NCI-H2196 (cell line): ENCODE measurements around the gene C12orf43.

Source experiments
- DNase-seq: peaks from one replicate; lab custom pipeline; 2025; ENCODE audit not compliant: unreplicated experiment; lab: John Stamatoyannopoulos, UW

The C12orf43 gene

DNA sequence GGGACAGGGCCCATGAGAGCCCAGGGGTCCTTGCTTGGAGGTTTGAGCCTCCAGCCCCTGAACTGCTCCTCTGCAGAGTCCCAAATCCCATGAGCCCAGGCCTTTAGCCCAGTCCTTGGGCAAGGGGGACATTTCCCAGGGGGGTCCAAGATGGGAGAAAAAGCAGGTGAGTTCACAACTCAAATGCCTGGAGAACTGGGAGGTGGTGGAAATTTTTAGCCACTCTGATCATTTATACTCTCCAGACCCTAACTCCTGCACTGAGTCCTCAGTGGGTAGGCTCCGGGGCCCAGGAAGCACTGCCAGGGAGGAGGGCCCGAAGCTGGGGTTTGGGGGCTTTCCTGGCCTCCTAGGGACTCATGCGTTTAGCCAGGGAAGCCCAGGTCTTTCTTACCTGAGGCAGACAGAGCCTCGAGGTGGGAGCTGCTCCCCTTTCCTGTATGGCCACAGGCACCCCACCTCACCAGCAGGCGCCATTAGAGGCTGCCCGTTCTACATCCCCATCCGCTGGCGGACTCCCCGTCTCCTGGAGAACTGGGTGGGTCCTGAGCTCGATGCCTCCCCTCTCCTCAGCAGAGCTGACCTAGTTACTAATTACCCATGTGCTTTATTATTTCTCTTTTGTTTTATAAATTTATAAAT is 36.9 kb downstream of the C12orf43 start:
- no peak for DNase-seq

DNA sequence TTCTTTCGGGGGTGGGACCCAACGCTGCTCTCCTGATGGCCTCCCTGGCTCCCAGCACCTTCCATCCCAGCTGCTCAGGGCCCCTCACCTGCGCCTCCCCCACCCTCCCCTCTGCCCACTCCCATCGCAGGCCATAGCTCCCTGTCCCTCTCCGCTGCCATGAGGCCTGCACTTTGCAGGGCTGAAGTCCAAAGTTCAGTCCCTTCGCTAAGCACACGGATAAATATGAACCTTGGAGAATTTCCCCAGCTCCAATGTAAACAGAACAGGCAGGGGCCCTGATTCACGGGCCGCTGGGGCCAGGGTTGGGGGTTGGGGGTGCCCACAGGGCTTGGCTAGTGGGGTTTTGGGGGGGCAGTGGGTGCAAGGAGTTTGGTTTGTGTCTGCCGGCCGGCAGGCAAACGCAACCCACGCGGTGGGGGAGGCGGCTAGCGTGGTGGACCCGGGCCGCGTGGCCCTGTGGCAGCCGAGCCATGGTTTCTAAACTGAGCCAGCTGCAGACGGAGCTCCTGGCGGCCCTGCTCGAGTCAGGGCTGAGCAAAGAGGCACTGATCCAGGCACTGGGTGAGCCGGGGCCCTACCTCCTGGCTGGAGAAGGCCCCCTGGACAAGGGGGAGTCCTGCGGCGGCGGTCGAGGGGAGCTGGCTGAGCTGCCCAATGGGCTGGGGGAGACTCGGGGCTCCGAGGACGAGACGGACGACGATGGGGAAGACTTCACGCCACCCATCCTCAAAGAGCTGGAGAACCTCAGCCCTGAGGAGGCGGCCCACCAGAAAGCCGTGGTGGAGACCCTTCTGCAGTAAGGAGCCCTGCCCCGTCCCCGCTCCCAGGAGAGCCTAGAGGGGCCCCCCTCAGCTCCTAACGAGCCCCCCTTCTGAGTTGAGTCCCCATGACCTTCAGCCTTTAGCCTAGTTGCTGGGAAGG is 37.7 kb downstream of the C12orf43 start, which contains the start of gene HNF1A:
Gene HNF1A, plus strand, starts transcription at position 248 of the 924 bp plus-strand sequence. Its CDS starts 226 bp downstream, at position 474.
- no peak for DNase-seq

DNA sequence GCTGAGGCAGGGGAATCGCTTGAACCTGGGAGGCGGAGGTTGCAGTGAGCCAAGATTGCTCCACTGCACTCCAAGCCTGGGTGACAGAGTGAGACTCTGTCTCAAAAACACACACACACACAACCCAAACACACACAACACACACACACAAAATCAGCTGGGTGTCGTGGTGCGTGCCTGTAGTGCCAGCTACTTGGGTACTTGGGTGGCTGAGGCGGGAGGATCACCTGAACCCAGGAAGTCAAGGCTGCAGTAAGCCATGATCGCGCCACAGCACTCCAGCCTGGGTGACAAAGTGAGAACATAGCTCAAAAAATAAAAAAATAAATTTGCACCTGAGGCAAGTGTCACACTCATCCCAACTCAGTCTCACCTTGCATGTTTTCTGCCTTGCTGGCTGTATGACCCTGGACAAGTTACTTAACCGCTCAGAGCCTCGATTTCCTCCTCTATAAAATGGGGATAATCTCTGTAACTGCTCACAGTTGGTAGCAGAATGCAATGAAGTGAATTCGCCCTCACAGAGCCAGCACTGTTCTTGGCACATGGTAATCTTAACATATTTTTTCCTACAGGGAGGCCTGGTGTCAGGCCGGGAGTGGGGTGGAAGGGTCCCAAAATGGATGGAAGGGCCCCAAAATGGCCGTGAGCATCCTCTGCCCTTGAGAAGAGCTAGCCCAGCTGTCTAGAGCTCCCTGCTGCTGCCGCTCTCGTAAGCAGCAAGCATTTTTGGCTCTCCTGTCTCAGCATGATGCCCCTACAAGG is 38.6 kb downstream of the C12orf43 start:
- DNase-seq: no peak

DNA sequence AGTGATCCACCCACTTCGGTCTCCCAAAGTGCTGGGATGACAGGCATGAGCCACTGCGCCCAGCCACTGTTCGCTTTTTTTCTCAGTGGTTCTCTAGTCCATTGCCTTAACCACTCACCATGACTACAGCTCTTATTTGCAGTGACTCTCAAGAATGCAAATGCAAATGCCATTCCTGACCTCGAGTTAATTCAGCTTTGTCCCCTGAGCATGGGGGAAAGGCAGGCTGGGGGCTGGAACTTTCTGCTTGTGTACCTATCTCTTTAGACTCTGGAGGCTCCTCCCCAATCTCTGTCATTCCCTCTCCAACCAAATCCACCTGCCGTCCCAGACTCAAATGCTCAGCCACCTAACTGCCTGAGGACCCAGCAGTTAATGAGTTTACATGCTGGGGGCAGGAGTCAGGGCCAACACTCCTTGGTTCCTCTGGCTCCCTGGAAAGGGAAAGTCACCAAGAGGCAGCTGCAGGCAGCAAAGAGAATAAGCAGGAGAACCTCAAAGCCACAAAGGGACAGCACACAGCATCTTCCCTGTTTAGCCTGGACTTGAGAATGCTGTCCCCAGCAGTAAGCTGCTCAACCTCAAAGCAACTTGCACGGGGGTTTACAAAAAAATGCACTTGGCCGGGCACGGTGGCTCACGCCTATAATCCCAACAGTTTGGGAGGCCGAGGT is 43.3 kb downstream of the C12orf43 start:
- DNase-seq: no peak

DNA sequence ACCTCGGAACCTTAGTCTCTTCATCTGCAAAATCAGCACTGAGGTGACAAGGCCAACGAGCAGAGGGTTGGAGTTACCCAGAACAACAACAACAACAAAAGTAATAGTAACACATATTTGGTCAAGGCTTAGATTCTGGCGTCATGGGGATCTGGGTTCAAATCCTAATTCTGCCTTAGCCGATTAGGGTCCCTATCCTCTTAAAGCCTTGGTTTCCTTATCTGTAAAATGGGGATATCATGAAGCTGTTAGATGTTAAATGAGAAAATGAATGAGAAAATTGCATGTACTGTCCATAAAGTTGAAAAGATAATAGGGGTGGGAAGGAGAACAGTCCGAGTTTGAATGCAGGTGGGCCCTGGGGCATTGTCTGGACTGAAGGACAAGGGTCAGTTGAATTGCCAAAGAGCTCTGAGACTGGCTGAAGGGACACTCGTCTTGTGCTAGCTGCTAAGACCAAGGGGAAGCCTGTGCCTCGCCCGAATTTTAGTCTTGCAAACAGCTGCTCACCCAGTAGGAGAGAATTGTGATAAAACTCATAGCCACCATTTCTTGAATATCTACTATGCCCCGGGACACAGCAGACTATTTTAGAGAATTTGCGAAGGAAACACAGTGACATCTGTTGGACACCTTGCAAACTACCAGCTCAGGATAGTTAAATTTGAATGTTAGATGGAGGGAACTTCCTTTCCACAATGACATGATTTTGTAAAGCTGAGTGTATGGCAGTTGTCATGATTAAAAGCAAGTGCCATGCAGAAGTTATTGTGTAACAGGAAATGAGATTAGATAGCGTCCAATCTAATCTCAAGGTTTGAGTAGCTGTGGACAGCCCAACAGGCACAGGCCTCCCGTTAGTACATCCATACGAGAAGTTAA is 44.7 kb downstream of the C12orf43 start:
- DNase-seq: peak; percentile 70

DNA sequence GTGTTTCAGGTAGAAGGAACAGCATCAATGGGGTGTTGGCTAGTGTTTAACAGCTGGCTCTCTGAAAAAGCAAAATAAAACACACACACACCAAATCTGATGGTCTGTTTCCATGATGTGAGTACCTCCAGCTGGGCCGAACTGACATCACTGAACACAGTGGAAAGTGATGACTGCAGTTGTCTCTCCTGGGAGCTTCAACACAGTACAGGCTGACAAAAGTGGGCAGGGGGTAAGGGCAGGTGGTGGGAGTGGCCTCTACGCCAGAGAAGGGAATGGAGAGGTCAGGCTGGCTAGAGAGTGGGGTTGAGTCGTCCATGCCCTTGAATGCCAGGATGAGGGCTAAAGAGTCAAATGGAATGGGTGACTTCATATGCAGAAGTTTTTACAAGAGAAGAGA is 46.0 kb downstream of the C12orf43 start:
- no peak for DNase-seq

DNA sequence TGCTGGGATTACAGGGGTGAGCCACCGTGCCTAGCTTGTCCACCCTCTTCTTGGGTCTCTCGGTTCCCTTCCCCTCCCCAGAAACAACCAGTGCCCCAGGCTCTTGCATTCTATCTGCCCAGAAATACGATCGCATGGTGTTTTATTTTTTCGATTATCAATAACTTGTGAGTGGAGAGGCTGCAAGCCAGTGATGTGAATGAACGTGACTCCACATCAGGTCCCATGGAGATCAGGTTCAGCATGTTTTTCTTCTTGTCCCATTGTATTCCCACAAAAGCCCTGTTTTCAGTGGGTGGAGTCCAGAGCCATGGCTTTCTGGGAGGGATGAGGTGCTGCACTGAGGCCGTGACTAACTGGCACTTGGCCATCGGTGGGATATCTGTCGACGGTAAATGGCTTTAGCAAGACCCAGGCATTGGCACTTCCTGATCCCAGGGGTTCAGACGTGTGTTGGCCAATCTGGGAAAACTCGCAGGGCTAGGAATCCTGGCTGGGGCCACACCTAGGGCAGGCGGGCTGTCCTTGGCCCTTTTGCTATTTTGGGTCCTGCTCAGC is 50.7 kb downstream of the C12orf43 start:
- no peak for DNase-seq

DNA sequence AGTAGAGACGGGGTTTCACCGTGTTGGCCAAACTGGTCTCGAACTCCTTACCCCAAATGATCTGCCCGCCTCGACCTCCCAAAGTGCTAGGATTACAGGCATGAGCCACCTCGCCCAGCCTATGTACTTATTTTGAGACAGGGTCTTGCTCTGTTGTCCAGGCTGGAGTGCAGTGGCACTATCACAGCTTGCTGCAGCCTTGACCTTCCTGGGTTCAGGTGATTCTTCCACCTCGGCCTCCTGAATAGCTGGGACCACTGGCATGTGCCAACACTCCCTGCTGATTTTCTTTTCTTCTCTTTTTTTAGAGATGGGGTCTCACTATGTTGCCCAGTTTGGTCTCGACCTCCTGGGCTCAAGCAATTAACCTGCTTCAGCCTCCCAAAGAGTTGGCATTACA is 52.0 kb downstream of the C12orf43 start:
- no peak for DNase-seq

DNA sequence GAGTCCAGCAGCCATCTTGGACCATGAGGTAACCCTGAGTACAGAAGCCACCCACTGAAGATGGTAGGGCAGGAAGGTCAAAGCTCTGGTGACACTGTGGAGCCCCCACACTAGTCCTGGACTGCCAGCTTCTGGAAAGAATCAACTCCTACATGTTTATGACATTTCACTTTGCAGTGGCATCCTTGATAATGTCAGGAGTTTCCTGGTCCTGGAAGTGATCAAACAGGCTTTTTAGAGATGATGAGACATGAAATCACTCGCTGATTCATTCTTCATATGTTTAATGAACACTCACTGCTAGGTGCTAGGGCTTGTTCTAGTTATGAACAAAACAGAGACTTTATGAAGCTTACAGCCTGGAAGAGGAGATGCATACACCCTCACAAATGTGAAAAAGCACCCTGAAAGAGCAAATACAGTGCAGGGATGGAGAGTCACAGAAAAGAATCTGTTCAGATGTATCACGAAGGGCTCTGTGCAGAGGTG is 53.7 kb downstream of the C12orf43 start:
- DNase-seq: no peak

DNA sequence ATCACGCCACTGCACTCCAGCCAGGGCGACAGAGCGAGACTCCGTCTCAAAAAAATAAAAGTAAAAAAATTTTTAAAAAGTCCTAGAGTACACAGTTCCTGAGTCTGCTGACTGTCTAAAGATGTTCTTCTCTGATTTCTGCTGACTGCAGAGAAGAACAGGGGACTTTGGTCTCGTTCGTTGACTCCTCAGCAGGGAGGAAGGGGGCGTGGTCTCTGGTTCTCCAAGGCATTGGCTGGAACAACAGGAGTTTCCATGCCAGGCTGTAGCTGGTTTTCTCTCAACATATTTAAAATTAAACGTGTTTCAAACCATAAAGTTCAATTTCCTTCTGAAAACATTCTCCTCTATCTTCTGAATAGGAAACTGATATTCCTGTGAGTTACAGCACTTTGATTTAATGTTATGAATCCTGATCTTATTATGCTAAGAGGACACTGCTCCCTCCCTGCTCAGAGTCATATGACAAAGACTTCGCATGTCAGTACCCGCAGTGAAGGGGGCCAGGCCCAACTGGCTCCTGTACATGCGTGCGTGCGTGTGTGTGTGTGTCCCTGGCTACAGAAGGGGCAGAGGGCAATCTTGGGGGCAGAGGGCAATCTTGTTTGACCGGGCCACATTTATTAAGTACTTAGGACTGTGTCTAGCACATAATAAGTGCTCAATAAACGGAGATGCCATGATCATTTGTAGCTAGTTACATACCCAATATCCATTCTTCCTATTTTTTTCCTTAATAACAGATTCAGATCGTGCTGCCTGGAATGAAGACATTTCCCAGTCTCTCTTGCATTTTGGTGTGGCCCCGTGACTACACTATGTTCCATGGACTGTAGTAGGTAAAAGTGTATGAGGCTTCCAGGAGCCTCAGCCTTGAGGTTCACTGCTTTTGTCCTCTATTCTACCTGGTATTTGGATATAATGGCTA is 54.4 kb downstream of the C12orf43 start:
- DNase-seq: no peak

DNA sequence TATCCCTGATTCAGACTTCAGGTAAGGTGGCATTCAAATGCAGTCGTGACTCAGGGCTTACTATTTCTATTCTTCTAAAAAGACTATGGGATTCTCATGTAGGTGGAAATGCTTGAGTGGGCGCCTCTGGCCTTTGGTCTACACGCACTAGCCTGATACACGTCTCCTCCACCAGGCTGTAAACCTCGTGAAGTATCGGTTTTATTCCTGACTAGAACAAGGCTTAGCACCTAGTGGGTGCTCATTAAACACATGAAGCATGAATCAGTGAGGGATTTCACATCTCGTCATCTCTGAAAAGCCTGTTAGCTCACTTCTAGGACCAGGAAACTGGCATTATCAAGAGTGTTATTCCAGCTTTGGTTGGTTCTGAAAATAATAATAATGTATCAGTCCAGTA is 55.6 kb downstream of the C12orf43 start:
- no peak for DNase-seq

DNA sequence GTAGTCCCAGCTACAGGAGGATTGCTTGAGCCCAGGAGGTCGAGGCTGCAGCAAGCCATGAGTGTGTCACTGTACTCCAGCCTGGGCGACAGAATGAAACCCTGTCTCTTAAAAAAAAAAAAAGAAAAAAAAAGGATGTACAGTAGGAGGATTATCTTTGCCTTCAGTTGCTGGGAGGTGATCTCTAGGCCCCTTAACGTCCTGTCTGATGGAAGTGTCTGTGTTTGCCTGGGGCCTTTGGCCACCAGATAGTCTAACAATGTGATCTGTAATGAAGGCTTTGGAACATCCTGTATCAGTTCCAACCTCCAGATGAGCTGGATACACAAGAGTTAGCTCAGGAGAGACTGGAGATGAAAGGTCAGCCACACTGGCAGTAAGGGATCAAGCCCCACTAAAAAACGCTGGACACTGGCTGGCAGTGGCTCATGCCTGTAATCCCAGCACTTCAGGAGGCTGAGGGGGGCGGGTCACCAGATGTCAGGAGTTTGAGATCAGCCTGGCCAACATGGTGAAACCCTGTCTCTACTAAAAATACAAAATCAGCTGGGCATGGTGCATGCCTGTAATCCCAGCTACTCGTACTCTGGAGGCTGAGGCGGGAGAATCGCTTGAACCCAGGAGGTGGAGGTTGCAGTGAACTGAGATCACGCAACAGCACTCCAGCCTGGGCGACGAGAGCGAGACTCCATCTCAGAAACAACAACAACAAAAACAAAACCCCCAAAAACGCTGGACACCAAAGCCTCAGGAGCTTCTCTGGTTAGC is 57.0 kb downstream of the C12orf43 start:
- DNase-seq: no peak

DNA sequence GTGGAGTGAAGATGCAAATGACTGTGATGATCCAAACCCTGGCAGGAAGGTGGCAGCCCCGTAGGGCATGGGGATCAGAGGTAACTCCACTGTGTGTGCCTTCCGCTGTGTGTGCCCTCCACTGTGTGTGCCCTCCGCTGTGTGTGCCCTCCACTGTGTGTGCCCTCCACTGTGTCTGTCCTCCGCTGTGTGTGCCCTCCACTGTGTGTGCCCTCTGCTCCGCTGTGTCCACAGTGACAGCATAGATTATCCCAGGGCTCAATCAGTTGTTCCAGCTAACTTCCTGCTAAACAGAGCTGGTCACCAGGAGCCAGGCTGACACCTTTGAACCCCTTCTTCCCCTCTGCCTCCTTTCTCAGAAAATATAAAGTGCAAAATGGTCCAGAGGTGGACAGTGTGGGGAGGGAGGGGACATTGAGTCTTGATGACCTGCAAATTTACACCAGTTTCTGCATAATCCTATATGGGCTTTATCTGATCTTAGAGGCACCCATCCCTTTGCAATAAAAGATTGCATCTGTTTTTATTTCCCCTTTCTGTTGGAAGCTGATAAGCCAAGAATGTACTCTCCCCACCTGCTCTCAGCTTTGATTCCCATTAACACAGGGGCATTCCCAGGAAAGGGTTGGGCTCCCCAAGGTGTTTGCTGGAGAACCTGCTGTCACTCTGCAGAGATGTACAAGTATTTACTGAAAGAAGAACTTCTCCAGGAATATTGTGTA is 59.5 kb downstream of the C12orf43 start:
- DNase-seq: no peak

DNA sequence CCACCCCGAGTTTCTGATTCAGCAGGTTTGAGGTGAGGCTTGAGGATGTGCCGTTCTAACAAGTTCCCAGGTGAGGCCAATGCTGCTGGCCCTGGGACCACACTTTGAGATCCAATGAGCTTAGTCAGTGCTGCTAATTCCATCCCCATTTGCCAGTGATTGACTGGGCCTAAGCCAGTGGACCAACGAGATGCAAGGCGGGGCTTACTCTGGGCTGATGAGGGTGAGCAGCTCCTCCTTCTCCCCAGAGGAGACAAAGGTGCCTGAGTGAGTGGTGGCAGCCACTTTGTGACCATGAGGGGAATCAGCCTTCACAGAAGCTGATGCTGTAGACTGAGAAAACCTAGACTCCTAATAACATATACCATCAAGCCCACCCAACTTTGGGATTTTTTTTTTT is 61.1 kb downstream of the C12orf43 start:
- DNase-seq: no peak

DNA sequence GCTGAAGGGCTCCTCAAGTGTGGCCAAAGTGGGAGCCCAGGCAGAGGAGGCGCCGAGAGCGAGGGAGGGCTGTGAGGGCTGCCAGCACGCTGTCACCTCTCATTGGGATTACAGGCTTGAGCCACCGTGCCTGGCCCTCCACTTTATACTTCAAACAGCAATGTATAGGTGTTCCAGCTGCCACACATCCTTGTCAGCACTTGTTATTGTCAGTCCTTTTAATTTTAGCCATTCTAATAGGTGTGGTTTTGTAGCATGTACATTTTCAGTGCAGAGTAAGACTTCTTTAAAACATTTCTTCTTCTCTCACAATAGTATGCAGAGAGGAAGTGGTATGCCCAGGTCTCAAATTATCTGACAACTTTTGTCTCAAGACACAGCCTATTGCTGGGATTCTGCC is 65.5 kb downstream of the C12orf43 start:
- DNase-seq: no peak
